ENCODE data around the gene TTLL10. TPM values are rescaled to one million over a fixed set of nuclear protein-coding genes. Genes with fewer than 3 reads are reported as not detected.

Gene TTLL10
- polyA plus RNA-seq, 1 of the 3 experiments (the other 2 are of a cell fraction): not detected

GRCh38 chr1:1187938-1188337 lies 14.3 kb downstream of the TTLL10 start (continued):
- TF ChIP-seq ZBTB33 (IDR thresholded peaks at IDR 0.05; ENCODE audit: borderline replicate concordance, low read depth) (no peak), NRF1 (IDR thresholded peaks at IDR 0.05; ENCODE audit: low read depth, low read length) (no peak), FOXM1 (IDR thresholded peaks at IDR 0.05; ENCODE audit: low read depth) (no peak), SMC3 (IDR thresholded peaks at IDR 0.05; ENCODE audit: low read depth, low read length) (no peak), JUND (IDR thresholded peaks at IDR 0.05) (no peak), MXI1 (IDR thresholded peaks at IDR 0.05; ENCODE audit: low read depth, low read length) (no peak), NFIC (IDR thresholded peaks at IDR 0.05; ENCODE audit: borderline replicate concordance) (no peak), RXRA (IDR thresholded peaks at IDR 0.05; ENCODE audit: borderline replicate concordance, low read depth) (no peak)

GRCh38 chr1:1189111-1189510 lies 15.4 kb downstream of the TTLL10 start:
- no peak for DNase-seq
- H3K9me3 ChIP-seq: no peaks in the 10 kb centered on the region

More at GRCh38 chr1:1189111-1189510, 15.4 kb downstream of the TTLL10 start:
- no peaks in the 10 kb centered on the region for H3K79me2 ChIP-seq (ENCODE audit: insufficient read depth)
- H3K9ac ChIP-seq: no peak overlapping the region
- no peaks in the 10 kb centered on the region for H3K9me2 ChIP-seq
- no peaks in the 10 kb centered on the region for H3K4me1 ChIP-seq (ENCODE audit: control insufficient read depth in 1 of 2, insufficient read depth in 2 of 2, low read depth in 1 of 2, low read length in 1 of 2)
- no peaks in the 10 kb centered on the region for H4K20me1 ChIP-seq (ENCODE audit: insufficient read depth)
- H3K36me3 ChIP-seq (replicated peaks in 1 of 2; ENCODE audit: control insufficient read depth in 1 of 2, insufficient read depth in 2 of 2, low read length in 1 of 2): no peaks in the 10 kb centered on the region
- TF ChIP-seq TAF1 (IDR thresholded peaks at IDR 0.05; ENCODE audit: borderline replicate concordance, low read depth, low read length) (no peak), FOSL2 (IDR thresholded peaks at IDR 0.05; ENCODE audit: borderline replicate concordance, low read depth) (no peak), RCOR1 (IDR thresholded peaks at IDR 0.05; ENCODE audit: low read length) (no peak), USF2 (IDR thresholded peaks at IDR 0.05; ENCODE audit: borderline replicate concordance, low read depth, low read length) (no peak), MAX (IDR thresholded peaks at IDR 0.05; ENCODE audit: low read depth) (no peak), TCF12 (IDR thresholded peaks at IDR 0.05) (no peak), CHD2 (IDR thresholded peaks at IDR 0.05; ENCODE audit: low read length, partially characterized antibody) (no peak), SMC3 (IDR thresholded peaks at IDR 0.05; ENCODE audit: low read depth, low read length) (no peak), SIN3A (IDR thresholded peaks at IDR 0.05; ENCODE audit: borderline replicate concordance, low read depth, low read length) (no peak), FOXJ3 (CRISPR knock-in tag; IDR thresholded peaks at IDR 0.05) (no peak), FOXM1 (IDR thresholded peaks at IDR 0.05; ENCODE audit: low read depth) (no peak), ZBTB33 (IDR thresholded peaks at IDR 0.05; ENCODE audit: borderline replicate concordance, low read depth) (no peak), ELF1 (IDR thresholded peaks at IDR 0.05) (no peak), EZH2phosphoT487 (IDR thresholded peaks at IDR 0.05; ENCODE audit: borderline replicate concordance, low read depth) (no peak), CTCF (IDR thresholded peaks at IDR 0.05) (no peak), IRF3 (IDR thresholded peaks at IDR 0.05; ENCODE audit: low read depth, low read length) (no peak)
- H2AFZ ChIP-seq (ENCODE audit: low read depth): no peak overlapping the region
- no peaks in the 10 kb centered on the region; the same call in 1 of the 2 replicates for H3K27me3 ChIP-seq (ENCODE audit: insufficient read depth)
- 57% methylated on average over 5 of the region's 5 CpGs for WGBS (ENCODE audit: low lambda C conversion rate)
- no peak overlapping the region for H3K4me2 ChIP-seq
- CTCF ChIA-PET: no interaction called here
- no peak overlapping the region for H3K4me3 ChIP-seq (ENCODE audit: low read depth in 2 of 2, low read length in 1 of 2)
- POLR2A ChIA-PET: no interaction called here
- no peak overlapping the region for H3K27ac ChIP-seq (ENCODE audit: low read depth in 2 of 2, low read length in 1 of 2)
- H3F3A ChIP-seq (replicated peaks; ENCODE audit: insufficient read depth): no peaks in the 10 kb centered on the region

Measured in SK-N-SH (cell line).